GF-D8 (cell line): ENCODE data around the gene IRAK3.
A peak's percentile ranks its signal among the peaks of the same experiment; 100 is the strongest.
"Not testable (repeated sequence)": the region's sequence is repeated elsewhere in the genome, so short reads cannot be mapped to it uniquely, and the experiment has no call there.

ENCODE experiments used
- DNase-seq: peaks from one replicate; lab custom pipeline; 2025; lab: John Stamatoyannopoulos, UW

Gene IRAK3

DNA sequence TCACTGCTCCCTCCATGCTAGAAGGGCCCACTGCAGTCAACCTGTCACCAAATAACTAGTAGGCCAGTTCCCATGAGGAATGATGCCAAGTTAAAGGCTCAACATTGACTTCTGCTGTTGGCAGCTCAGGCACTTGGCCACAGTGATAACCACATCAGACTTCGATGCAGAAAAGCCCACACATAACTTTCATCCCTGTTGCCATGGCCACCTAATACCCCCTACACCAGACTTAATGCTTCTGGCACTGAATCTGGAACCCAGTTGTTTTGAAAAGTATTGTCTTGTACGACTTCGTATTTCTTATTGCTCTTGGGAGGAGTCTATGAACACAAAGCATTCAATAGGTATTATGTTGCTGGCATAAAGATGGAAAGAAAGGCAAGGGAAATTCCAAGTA is 69.0 kb downstream of the IRAK3 start:
- no peak for DNase-seq

DNA sequence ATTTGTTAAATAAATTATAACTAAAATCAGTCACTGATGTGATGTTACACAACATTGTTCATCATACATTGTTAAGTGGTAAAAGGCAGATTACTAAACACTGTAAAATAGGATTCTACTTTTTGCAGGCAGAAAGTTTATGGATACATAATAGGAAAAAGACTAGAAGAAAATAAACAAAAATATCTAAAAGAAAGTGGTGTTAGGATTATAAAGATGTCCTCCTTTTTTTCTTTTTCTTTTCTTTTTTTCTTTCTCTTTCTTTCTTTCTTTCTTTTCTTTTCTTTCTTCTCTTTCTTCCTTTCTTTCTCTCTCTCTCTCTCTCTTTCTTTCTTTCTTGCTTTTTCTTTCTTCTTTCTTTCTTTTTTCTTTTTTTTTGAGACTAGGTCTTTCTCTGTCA is 73.7 kb downstream of the IRAK3 start:
- no peak for DNase-seq

DNA sequence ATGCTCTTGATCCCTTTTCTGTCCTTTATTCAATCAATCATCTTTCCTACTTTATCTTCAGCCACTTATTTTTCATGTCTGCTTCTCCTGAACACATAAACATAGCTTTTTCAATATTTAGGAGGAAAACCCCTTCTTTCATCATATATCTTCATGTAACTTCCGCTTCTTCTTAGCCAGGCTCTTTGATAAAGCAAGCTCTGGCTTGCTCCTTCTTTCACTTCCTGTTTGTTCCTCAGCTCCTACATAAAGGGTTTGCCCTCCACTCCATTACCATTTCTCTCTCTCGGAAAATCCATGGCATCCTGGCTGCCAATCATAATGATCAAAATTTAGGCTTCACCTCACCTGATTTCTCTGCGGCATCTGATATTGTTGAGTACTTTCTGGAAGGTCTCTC is 79.5 kb downstream of the IRAK3 start:
- DNase-seq = peak; percentile 92

DNA sequence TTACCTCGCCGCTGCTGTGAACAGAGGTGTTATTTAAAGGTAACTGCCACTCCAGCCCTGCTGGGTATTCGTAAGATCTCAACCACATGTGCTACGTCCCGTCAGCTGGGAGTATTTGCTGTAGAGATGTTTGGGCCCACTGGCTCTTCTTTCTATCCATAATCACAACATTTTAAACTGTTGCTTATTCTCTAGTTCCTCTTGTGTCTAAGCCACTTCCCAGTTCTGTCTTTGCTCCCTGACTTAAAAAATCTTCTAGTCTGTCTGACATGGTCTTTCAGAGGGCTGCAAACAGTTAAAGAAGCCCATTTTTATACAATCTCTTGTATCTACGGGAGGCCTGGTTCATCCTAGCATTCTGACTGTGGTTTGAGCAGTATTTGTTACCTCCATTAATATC is 80.1 kb downstream of the IRAK3 start:
- peak; percentile 23 for DNase-seq

DNA sequence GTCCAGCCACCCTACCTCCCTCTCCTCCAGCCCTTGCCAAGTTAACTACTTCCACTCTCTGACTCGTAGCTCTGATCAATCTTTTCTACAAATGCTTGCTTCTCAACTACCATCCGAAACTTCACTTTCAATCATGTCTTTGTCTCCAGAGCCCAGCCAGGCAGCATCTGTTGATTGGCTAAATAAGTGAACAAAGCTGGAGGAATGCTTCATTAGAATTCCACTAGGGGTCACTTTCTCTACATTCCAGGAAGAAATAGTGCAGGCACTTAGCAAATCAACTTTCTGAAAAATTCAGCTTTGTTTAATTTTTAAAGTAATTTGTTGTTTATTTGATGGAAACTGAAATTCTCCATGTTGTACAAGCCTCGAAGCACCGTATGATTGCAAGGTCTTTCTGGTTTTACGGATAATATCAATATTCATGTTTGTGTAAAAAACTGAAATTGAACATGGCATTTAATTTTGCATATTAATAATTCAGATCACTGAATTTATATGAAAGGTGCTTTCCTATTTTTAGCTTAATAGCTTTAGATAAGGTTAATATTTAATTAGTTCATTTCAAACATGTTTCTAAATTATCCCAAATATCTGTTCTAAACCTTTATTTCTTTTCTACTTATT is 80.9 kb downstream of the IRAK3 start:
- peak; percentile 66 for DNase-seq

DNA sequence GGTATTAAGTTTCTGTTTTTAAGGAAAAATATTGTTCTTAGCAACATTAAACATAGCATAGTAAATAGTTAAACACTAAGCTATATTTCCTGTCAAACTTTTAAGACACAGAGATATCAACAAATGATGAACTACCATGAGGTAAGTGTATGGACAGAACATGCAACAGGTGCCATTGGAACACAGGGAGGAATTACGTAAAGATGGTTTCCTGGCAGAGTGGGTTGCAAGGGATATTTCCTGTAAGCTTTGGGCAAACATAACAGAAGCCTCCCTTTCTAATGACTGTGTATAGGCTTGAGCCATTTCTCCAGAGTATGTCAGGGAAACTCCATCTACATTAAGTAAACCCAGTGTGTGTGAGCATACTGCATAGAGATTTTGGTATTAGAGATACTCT is 81.6 kb downstream of the IRAK3 start:
- DNase-seq = peak; percentile 81

DNA sequence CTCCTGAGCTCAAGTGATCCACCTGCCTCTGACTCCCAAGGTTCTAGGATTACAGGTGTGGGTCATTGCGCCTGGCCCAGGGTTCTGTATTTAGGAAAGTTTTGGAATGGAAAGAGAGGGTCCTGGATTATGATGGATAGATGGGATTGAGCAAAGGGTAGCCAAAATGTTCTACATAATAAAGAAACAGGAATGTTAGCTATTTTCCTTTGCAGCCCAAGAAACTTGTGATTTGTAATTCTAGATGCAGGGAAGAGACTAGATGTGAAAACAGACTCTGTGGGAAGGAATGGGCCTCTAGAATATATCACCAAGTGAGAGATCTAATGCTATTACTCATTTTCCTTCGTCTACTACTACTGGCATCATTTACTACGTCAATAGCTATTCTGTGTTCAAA is 83.6 kb downstream of the IRAK3 start:
- no peak for DNase-seq

DNA sequence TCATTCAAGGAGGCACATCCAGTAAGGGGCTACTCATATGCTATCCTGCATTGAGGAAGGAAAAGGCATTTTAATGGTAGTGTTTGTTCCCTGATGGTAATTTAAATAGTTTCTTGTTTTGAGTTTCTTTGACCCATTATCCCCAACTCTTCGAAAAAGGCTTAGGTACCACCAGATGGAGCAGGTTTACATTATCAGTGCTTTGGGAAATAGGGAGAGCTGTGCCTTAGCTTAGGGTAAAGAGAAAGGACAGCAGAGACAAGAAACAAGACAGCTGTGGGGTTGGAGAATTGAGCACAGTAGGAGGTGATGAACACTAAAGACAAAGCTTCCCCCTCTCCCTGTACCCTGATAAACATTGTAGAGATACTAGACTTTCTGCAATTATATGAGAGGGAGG is 84.1 kb downstream of the IRAK3 start:
- DNase-seq = no peak

DNA sequence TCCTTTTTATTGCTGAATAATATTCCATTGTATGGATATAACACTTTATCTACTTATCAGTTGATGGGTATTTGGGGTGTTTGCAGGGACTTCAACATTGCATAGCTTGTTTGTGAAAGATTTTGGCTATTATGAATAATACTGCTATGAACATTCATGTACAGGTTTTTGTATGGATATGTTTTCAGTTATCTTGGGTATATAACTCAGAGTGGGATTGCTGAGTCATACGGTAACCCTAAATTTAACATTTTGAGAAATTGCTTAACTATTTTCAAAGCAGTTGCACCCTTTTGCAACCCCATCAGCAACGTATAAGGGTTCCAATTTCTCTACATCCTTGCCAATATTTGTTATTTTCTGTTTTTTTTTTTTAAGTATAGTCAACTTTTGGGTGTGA is 86.0 kb downstream of the IRAK3 start:
- no peak for DNase-seq

DNA sequence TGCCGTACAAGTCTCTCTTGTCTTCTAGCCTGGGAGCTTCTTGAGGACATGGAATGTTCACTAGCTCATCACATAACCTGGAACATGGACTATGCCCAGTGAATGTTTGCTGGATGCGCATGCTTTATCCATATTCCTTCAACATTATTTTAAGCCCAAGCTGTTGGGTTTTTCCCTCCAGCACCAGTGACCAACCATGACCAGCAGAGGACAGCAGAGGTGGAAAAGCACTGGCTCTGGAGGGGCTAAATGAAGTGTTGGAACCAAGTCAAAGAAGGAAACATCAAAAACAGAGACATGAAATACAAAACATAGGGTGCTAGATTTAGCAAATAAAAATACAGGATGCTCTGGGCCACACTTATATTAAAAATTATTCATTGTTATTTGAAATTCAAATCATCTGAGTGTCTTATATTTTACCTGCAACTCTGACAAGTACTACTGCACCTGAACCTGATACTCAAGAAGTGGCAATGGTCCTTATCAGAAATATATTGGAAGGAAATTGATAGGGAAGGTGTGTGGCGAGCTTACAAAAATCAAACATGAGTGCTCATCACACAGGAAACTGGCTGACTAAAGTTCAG is 90.2 kb downstream of the IRAK3 start:
- DNase-seq = peak; percentile 48

DNA sequence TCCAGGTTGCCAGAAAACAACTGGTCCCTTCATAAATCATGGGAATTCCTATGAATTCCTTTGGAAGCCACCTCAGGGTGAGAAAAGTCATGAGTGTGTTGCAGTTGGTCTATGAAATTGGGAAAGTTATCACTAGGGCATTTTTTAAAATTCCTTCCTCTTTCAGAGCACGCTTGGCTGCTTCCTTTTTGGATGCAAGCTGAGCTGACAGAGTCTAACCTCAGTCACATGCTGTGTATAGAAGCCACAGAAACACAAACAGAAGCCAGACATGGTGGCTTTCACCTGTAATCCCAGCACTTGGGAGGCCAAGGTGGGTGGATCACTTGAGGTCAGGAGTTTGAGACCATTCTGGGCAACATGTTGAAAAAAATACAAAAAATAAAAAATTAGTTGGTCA is 91.5 kb downstream of the IRAK3 start:
- peak; percentile 61 for DNase-seq

DNA sequence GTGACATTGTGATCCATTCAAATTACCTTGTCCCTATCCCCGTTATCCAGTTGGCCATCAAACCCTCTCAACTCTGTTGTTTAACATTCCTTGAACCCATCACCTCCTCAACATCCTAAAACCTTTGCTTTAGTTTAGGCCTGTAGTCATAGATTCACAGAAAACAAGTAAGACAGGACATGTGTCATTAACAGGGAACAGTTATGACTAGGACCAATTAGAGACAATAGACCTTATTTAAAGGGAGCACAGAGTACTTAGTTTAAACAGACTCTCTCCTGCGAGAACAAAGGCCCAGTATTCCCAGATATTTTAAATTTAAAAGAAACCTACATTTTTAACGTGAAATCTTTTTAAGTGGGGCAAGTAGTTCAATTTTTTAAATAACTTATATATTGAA is 93.2 kb downstream of the IRAK3 start:
- DNase-seq = no peak

DNA sequence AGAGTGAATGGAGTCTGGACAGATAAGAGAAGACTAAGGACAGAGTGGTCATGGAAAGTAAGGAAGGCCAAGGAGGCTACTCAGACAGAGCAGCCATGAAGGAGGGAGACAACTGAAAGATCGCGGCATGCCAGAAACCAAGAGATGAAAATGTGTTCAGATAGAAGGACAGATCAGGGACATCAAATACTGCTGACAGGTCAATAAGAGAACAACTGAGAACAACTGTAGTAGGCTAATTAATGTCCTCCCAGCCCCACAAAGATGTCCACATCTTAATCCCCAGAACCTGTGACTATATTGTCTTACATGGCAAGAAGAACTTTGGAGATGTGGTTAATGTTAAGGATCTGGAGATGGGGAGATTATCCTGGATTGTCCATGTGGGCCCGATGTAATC is 98.3 kb downstream of the IRAK3 start:
- DNase-seq = no peak

DNA sequence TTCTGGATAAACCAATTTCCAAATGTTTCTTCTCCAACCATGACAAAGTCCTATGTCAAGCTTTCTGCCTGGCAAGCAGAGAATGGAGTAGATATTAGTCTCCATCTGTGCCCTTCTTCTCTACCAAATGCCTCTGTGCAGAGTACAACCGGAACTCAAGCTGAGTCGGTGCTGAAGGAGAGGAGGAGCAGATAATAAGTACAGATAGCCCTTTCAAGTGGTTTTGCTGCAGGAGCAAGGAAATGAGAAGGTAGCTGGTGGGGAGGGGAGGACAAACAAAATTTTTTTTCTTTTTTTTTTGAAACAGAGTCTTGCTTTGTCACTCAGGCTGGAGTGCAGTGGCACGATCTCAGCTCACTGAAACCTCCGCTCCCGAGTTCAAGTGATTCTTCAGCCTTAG is 99.1 kb downstream of the IRAK3 start:
- DNase-seq = peak; percentile 78

DNA sequence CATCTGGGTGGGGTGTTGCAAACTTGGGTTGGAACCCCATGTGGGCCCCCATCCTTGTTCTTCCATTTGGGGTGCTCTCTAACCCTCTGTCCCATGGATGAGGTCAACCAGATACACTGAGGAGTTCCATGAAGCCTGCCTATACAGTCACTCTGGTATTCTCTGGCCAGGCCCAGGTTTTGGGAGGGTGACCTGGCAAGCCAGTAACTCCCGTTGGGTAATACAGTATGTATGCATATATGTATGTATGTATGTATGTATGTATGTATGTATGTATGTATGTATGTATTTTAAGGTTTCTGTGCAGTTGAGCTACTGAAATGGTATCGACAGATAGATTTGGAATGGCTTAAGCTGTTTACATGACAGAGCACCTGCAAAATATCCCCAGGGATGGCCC is 100.5 kb downstream of the IRAK3 start:
- DNase-seq = no peak

DNA sequence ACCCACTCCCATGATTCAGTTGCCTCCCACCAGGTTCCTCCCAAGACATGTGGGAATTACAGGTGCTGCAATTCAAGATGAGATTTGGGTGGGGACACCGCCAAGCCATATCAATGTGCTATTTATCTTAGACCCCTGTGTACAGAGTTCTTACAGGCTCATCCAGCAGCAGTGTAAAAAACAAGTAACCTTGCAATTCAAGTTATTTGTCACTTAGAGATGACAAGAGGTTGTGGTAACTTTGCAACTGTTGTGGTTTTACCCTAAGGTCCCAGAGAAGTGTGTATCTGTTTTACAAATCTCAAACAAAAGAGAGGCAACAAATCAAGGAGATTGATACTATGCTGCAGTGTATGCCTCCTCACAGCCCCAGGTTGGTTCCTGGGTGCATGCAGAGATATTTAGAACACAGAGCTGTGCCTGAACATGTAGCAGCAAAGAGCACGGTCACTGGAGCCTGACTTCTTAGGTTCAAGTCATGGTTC is 101.7 kb downstream of the IRAK3 start:
- DNase-seq = peak; percentile 16

DNA sequence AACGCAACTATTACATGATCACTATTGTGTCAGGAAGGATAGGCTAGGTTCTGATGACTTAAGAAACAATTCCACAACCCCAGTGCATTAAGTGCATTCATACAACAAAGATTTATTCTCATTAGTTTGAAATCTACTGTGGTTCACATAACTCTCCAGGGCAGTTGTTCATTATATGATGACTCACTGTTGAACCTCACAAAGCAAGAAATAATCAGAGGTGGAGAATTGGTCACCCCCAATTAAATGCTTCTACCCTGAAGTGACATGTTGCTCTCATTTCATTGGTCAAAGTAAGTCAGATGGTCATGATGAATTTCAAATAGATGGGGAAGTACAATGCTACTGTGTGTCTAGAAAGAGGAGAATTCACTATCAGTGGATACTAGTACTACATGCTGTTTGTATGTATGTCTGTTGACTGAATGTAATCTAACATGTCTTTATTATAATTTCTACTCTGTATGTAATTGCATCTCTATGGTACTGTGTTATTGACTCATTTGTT is 107.2 kb downstream of the IRAK3 start:
- no peak for DNase-seq

DNA sequence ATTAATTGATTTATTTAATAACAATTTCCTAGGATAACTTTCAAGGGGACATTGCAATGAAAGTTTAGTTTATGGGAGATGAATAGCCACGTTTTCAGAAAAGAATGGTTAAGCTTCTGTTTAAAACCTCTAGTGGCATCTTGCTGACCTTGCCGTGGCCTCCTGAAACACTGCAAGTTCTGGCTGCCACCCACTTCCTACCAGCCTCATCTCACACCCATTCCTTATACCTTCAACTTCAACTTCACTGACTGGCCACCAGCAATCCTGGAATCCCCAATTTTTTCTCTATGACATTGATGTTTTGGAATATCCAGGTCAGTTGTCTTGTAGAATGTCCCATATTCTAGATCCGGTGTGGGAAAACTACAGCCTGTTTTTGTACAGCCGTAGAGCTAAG is 108.1 kb downstream of the IRAK3 start:
- DNase-seq = no peak

DNA sequence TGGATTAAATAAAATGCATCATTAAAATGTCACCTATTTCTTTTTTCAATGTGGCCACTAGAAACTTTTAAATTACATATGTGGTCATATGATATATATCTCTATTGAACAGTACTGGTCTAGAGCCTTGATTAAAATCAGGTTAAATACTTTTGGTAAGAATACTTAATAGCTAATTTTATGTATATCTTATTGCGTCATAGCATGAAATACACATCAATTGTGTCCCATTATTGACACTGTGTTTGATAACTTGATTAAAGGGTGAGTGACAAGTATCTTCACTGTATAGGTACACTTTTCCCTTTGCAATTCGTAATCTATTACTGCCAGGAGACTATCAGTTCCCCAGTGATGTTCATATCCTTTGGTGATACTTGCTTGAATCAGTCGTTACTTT is 108.9 kb downstream of the IRAK3 start:
- DNase-seq = no peak

DNA sequence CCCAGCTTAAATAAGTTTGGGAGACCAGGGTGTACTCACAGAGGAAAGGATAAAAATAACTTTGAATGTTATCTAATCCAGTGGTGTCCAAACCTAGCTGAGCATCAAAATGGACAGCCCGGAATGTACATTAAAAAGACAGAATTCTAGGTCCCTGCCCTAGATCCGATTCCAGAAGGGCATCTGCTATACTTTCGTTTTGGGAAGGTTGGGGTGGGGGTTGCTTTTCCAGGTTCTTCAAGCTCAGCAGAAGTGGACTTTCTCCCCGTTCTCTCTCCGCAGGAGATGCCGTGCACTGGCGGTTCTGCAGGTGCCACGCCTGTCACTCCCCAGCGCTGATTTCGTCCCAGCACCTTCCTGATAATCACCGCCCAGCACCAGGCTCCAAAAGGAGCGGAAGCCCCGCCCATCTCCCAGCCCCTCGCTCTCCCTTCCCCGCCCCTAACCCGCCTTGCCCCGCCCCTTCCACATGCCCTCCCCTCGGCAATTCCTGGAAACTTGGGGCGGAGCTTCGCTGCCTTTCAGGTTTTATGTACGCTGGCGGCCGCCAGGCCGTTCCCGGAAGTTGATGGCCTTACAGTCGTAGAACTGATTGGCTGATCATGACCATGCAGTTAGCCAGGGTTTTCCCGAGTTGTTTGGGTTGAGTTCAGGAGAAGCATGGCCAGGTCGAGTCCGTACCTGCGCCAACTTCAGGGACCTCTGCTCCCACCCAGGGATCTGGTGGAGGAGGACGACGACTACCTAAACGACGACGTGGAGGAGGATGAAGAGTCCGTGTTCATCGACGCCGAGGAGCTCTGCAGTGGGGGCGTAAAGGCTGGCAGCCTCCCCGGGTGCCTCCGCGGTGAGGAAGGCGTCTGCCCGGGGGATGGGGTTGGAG is 113.2 kb downstream of the IRAK3 start, which contains the start of gene HELB:
HELB (plus strand) TSS at position 550 of the 883 bp plus-strand sequence; CDS start at position 661, 111 bp downstream.
- DNase-seq = peak; percentile 92

DNA sequence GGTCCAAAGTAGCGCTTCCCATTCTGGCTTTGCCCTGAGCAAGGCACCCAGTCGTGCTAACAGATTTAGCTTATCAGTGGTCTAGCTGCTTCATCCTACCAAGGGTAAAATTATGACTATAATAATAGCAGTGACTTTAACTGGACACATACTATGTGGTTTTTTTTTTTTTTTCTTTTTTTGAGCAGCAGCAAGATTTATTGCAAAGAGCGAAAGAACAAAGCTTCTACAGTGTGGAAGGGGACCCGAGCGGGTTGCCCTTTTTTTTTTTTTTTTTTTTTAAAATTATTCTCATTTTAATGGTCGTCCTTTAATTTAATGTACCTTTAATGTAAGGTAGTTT is 113.8 kb downstream of the IRAK3 start:
- DNase-seq = no peak

DNA sequence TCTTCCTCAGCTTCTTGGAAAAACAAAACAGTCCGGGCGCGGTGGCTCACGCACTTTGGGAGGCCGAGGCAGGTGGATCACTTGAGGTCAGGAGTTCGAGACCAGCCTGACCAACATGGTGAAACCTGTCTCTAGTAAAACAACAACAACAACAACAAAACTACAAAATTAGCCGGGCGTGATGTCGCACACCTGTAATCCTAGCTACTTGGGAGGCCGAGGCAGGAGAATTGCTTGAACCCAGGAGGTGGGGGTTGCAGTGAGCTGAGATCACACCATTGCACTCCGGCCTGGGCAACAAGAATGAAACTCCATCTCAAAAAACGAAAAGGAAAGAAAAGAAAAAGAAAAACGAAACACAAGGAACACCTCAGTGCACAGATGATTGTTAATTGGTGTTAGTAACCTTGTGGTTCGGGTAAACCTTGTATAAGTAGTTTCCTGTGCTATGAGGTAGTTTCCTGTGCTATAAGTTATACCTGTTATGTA is 114.3 kb downstream of the IRAK3 start:
- DNase-seq = not testable (repeated sequence)
